ENCODE measurements around the gene SIPA1L3.

SIPA1L3 gene

GRCh38 chr19:37977992-37978391 is 71.0 kb downstream of the SIPA1L3 start:
- DNase-seq = peak; percentile 86

- DNase-seq = no peak
Observed at GRCh38 chr19:37979547-37980082, 72.6 kb downstream of the SIPA1L3 start.

- DNase-seq = no peak
Observed at GRCh38 chr19:37980419-37981170, 73.6 kb downstream of the SIPA1L3 start.

- no peak for DNase-seq
Observed at GRCh38 chr19:37981785-37982475, 74.9 kb downstream of the SIPA1L3 start.

- DNase-seq = no peak
Observed at GRCh38 chr19:37982655-37983054, 75.6 kb downstream of the SIPA1L3 start.

GRCh38 chr19:37983153-37983552 is 76.1 kb downstream of the SIPA1L3 start:
- DNase-seq = no peak

- DNase-seq = no peak
Observed at GRCh38 chr19:37983916-37984315, 76.9 kb downstream of the SIPA1L3 start.

GRCh38 chr19:37986048-37986750 is 79.2 kb downstream of the SIPA1L3 start:
- no peak for DNase-seq

GRCh38 chr19:37987356-37988332 is 80.6 kb downstream of the SIPA1L3 start:
- DNase-seq = peak; percentile 57

GRCh38 chr19:37988758-37989635 is 82.0 kb downstream of the SIPA1L3 start:
- DNase-seq = peak; percentile 42

GRCh38 chr19:37989855-37990254 is 82.8 kb downstream of the SIPA1L3 start:
- DNase-seq = no peak

GRCh38 chr19:37990362-37990761 is 83.4 kb downstream of the SIPA1L3 start:
- DNase-seq = no peak

GRCh38 chr19:37991176-37991835 is 84.3 kb downstream of the SIPA1L3 start:
- DNase-seq = no peak

GRCh38 chr19:37991841-37992248 is 84.8 kb downstream of the SIPA1L3 start:
- peak; percentile 58 for DNase-seq

GRCh38 chr19:37992761-37993160 is 85.8 kb downstream of the SIPA1L3 start:
- no peak for DNase-seq

- DNase-seq = no peak
Observed at GRCh38 chr19:37994823-37995130, 87.8 kb downstream of the SIPA1L3 start.

GRCh38 chr19:37995346-37995745 is 88.3 kb downstream of the SIPA1L3 start:
- no peak for DNase-seq

- peak; percentile 98 for DNase-seq
Observed at GRCh38 chr19:37997911-37998344, 90.9 kb downstream of the SIPA1L3 start.

GRCh38 chr19:37998801-37999308 is 91.8 kb downstream of the SIPA1L3 start:
- DNase-seq = no peak
